Measurements from ENCODE around the gene CPTP. TPM values are rescaled to one million over a fixed set of nuclear protein-coding genes. Genes with fewer than 3 reads are reported as not detected.

Gene CPTP
- total RNA-seq, 3 donors from 2014 or later (not counting 1 experiment from before 2014, with no cell fraction given): 8.0 to 14.6 (median 12.3) TPM

DNA sequence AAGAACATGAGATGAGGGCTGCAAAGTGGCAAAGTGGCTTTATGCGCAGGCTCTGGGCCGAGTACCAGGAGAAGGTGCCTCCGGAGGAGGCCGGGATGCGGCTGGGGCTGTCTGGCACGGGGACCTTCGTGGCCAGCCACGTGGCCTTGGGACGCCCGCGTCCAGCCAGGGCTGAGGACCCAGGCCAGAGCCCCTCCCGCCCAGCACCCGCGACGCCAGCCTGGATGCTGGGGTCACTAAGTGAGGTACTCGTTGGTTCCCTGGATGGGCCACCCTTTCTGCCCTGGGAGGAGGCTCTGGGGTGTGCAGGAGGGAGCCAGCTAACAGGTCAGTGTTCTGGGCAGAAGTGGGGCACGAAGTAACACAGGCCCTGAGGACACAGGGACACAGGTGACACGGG, 31.8 kb upstream of the CPTP start:
- no peak for DNase-seq
- intact Hi-C loops (cut with micrococcal nuclease): loop anchor here (5.0 kb wide), 1 partner anchor 311 kb away; the partner anchor contains the start of gene PERM1
- H3K4me3 ChIP-seq (ENCODE audit: low read length): no peak overlapping the region

DNA sequence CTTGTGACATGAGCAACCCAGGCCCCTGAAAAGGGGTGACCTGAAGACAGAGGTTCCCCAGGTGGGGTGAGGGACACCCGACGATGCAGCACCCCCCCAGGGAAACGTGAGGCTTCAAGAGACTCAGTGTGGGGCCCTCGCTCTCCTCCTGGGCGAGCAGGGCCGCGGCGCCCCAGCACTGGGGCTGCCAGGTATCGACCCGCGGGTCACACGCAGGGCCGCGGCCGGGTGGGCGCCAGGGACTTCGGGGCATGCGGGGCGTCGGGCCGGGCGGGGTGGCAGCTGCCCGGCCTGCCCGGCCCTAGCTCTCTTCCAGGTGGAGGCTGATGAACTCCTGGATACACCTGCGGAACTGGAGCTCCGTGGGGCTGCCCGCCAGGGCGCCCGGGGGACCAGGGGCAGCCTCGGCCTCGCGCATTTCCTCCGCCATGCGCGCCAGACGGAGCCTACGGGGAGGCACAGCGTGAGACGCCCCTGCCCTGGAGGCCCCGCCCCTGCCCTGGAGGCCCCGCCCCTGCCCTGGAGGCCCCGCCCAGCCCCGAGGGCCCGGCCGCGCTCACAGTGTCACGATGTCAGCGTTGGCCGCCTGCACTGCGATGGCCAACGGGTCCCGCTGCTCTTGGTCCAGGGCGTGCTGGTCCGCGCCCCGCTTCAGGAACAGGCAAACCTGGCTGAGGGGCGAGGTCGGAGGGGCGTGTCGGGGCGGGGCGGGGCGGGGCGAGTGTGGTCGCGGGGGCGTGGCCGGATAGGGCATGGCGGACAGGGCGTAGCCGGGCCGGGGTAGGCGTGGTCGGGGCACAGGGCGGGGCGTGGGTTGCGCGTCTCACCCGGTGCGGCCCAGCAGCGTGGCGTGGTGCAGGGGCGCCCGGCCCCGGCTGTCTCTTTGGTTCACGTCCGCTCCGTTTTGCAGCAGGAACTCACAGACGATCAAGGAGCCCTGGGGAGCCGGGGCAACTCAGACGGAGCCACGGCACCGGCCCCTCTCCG, 31.0 kb upstream of the CPTP start:
- Histone ChIP-seq H3K27ac (ENCODE audit: low read length) (no peak overlapping the region), H3K27me3 (ENCODE audit: control insufficient read depth, insufficient read depth, low read length) (no peaks in the 10 kb centered on the region), H3K4me1 (ENCODE audit: control insufficient read depth, insufficient read depth, low read length) (peaks cover 4% of the 10 kb centered on the region), H3K36me3 (ENCODE audit: control insufficient read depth, insufficient read depth, low read length) (no peaks in the 10 kb centered on the region), H3K9me3 (ENCODE audit: control insufficient read depth, insufficient read depth, low read length) (no peaks in the 10 kb centered on the region), H3K4me3 (ENCODE audit: low read length) (no peak overlapping the region)
- H3K27me3 Mint-ChIP-seq (ENCODE audit: low read depth in 2 of 2): peaks cover 0 to 3% of the 10 kb centered on the region in 2 donors
- TF ChIP-seq, protein P1, sequence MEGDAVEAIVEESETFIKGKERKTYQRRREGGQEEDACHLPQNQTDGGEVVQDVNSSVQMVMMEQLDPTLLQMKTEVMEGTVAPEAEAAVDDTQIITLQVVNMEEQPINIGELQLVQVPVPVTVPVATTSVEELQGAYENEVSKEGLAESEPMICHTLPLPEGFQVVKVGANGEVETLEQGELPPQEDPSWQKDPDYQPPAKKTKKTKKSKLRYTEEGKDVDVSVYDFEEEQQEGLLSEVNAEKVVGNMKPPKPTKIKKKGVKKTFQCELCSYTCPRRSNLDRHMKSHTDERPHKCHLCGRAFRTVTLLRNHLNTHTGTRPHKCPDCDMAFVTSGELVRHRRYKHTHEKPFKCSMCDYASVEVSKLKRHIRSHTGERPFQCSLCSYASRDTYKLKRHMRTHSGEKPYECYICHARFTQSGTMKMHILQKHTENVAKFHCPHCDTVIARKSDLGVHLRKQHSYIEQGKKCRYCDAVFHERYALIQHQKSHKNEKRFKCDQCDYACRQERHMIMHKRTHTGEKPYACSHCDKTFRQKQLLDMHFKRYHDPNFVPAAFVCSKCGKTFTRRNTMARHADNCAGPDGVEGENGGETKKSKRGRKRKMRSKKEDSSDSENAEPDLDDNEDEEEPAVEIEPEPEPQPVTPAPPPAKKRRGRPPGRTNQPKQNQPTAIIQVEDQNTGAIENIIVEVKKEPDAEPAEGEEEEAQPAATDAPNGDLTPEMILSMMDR (IDR thresholded peaks at IDR 0.05): no peak
- whole genome bisulfite sequencing (ENCODE audit: insufficient coverage): 94% methylated on average over 94 of the region's 94 CpGs
- H3K4me3 Mint-ChIP-seq: no peak overlapping the region
- intact Hi-C loops (cut with micrococcal nuclease): loop anchor here (5.0 kb wide), 1 partner anchor 311 kb away; the partner anchor contains the start of gene PERM1
- ATAC-seq (no peak), DNase-seq (no peak)
- no peaks in the 10 kb centered on the region for H3K36me3 Mint-ChIP-seq
- no peaks in the 10 kb centered on the region for H3K9me3 Mint-ChIP-seq
- H3K4me1 Mint-ChIP-seq: peaks cover 0 to 9% of the 10 kb centered on the region in 2 donors
- no peak overlapping the region for H3K27ac Mint-ChIP-seq

More for the DNA sequence above, 31.8 kb upstream of the CPTP start:
- Histone ChIP-seq H3K27me3 (ENCODE audit: control insufficient read depth, insufficient read depth, low read length) (no peaks in the 10 kb centered on the region), H3K4me1 (ENCODE audit: control insufficient read depth, insufficient read depth, low read length) (peaks cover 1% of the 10 kb centered on the region), H3K27ac (ENCODE audit: low read length) (no peak overlapping the region), H3K36me3 (ENCODE audit: control insufficient read depth, insufficient read depth, low read length) (no peaks in the 10 kb centered on the region), H3K9me3 (ENCODE audit: control insufficient read depth, insufficient read depth, low read length) (no peaks in the 10 kb centered on the region)
- H3K4me1 Mint-ChIP-seq: peaks cover 0 to 5% of the 10 kb centered on the region in 2 donors
- 96% methylated on average over 18 of the region's 18 CpGs for WGBS (ENCODE audit: insufficient coverage)
- no peak overlapping the region for H3K27ac Mint-ChIP-seq
- H3K36me3 Mint-ChIP-seq: no peaks in the 10 kb centered on the region
- no peak overlapping the region for H3K4me3 Mint-ChIP-seq
- ATAC-seq: no peak
- TF ChIP-seq, protein P1 (IDR thresholded peaks at IDR 0.05): no peak
- H3K9me3 Mint-ChIP-seq: no peaks in the 10 kb centered on the region
- peaks cover 0 to 3% of the 10 kb centered on the region in 2 donors for H3K27me3 Mint-ChIP-seq (ENCODE audit: low read depth in 2 of 2)

DNA sequence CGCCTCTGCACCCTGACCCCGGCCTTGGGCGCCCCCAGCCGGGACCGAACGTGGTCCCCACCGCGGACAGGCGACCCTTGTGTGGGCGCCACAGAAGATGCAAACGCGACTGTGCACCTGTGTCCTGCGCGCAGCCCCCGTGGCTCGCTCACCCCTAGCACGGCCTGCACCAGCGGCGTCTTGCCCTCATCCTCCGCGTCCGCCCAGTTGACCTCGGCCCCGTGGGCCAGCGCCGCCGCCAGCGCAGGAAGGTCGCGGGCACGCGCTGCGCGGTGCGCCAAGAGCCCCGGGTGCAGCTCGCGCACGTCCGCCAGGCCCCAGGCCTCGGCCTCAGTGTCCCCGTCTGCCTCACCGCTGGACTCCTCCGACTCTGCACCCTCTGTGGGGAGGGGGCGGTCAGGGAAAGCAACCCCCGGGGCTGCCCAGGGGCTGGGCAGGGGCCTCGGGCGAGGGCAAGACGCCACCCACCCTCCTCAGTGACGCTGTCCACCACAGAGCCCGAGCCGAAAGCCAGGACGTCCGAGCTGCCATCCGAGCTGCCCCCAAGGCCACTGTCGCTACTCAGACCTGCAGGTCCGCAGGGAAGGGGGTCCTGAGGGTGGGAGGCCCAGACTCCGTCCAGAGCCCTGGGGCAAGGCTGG, 30.2 kb upstream of the CPTP start:
- no peaks in the 10 kb centered on the region for H3K9me3 ChIP-seq (ENCODE audit: control insufficient read depth, insufficient read depth, low read length)
- 95% methylated on average over 58 of the region's 58 CpGs for WGBS (ENCODE audit: insufficient coverage)
- Mint-ChIP-seq H3K9me3 (no peaks in the 10 kb centered on the region), H3K27ac (no peak overlapping the region), H3K27me3 (ENCODE audit: low read depth in 2 of 2) (peaks cover 0 to 3% of the 10 kb centered on the region in 2 donors), H3K4me1 (peaks cover 0 to 9% of the 10 kb centered on the region in 2 donors), H3K4me3 (no peak overlapping the region), H3K36me3 (no peaks in the 10 kb centered on the region)
- H3K4me1 ChIP-seq (ENCODE audit: control insufficient read depth, insufficient read depth, low read length): peaks cover 4% of the 10 kb centered on the region
- ATAC-seq: no peak
- TF ChIP-seq, protein P1 (IDR thresholded peaks at IDR 0.05): no peak
- no peaks in the 10 kb centered on the region for H3K27me3 ChIP-seq (ENCODE audit: control insufficient read depth, insufficient read depth, low read length)
- intact Hi-C loops (cut with micrococcal nuclease): loop anchor here (5.0 kb wide), 1 partner anchor 312 kb away; the partner anchor contains the start of gene PERM1
- H3K4me3 ChIP-seq (ENCODE audit: low read length): no peak overlapping the region
- H3K27ac ChIP-seq (ENCODE audit: low read length): no peak overlapping the region
- no peak for DNase-seq
- no peaks in the 10 kb centered on the region for H3K36me3 ChIP-seq (ENCODE audit: control insufficient read depth, insufficient read depth, low read length)
